Measurements from ENCODE around the gene IL20RA. TPM values are rescaled to one million over a fixed set of nuclear protein-coding genes. Genes with fewer than 3 reads are reported as not detected.

IL20RA gene
- total and polyA plus RNA-seq, 2 donors (not counting 3 experiments of a cell fraction or from before 2014, with no cell fraction given), result not detected

GRCh38 chr6:137025786-137026730 is 18.7 kb downstream of the IL20RA start:
- POLR2A ChIA-PET, result no interaction called here
- H3K4me1 ChIP-seq (ENCODE audit: control insufficient read depth, extremely low read depth, insufficient read depth, low read length), result no peaks in the 10 kb centered on the region
- CTCF ChIA-PET, result no interaction called here
- H3K9me1 ChIP-seq (replicated peaks; ENCODE audit: control insufficient read depth, extremely low read depth, insufficient read depth, low read length), result no peaks in the 10 kb centered on the region
- dilution Hi-C loops (cut with MboI; ENCODE audit: extremely low pct_ligation_motif_present, low sequenced_read_pairs) (no loop called here), intact Hi-C loops (cut with micrococcal nuclease) (no loop called here)
- no TSS peak for BruUV-seq (replicated peaks)
- no peaks in the 10 kb centered on the region for H3K9me3 ChIP-seq (replicated peaks; ENCODE audit: control insufficient read depth, insufficient read depth, low read length)
- no peak for TF ChIP-seq FOS (IDR thresholded peaks at IDR 0.05; ENCODE audit: borderline replicate concordance, insufficient read depth, low read length)
- no peak for TF ChIP-seq POLR2A (IDR thresholded peaks at IDR 0.05; ENCODE audit: low read depth, low read length)
- no peak for TF ChIP-seq GATA2 (IDR thresholded peaks at IDR 0.05; ENCODE audit: insufficient read depth, insufficient read length, low read depth, low read length)
- no peak for TF ChIP-seq MYC (IDR thresholded peaks at IDR 0.05; ENCODE audit: low read depth, low read length)
- TF ChIP-seq, protein P1, sequence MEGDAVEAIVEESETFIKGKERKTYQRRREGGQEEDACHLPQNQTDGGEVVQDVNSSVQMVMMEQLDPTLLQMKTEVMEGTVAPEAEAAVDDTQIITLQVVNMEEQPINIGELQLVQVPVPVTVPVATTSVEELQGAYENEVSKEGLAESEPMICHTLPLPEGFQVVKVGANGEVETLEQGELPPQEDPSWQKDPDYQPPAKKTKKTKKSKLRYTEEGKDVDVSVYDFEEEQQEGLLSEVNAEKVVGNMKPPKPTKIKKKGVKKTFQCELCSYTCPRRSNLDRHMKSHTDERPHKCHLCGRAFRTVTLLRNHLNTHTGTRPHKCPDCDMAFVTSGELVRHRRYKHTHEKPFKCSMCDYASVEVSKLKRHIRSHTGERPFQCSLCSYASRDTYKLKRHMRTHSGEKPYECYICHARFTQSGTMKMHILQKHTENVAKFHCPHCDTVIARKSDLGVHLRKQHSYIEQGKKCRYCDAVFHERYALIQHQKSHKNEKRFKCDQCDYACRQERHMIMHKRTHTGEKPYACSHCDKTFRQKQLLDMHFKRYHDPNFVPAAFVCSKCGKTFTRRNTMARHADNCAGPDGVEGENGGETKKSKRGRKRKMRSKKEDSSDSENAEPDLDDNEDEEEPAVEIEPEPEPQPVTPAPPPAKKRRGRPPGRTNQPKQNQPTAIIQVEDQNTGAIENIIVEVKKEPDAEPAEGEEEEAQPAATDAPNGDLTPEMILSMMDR (IDR thresholded peaks at IDR 0.05; ENCODE audit: extremely low read depth in 1 of 2, insufficient read depth in 1 of 2, low read depth in 1 of 2, low read length in 2 of 2), result no peak
- no peak for TF ChIP-seq JUN (IDR thresholded peaks at IDR 0.05; ENCODE audit: borderline replicate concordance, insufficient read depth, insufficient read length, low read depth)
- no peak for TF ChIP-seq MAX (IDR thresholded peaks at IDR 0.05; ENCODE audit: insufficient read depth, insufficient read length)
- TF ChIP-seq POLR2AphosphoS5 (IDR thresholded peaks at IDR 0.05; ENCODE audit: insufficient read depth, low read depth, low read length), result no peak
- TF ChIP-seq EZH2 (IDR thresholded peaks at IDR 0.05; ENCODE audit: borderline replicate concordance, low read depth, low read length, severe bottlenecking), result no peak
- FAIRE-seq, result no peak
- no peak for DNase-seq (ENCODE audit: low read depth, low spot score)
- peaks cover 0 to 3% of the 10 kb centered on the region in 2 experiments for H3K27me3 ChIP-seq (ENCODE audit: control insufficient read depth in 2 of 2, insufficient read depth in 2 of 2, low read length in 2 of 2)
- H3K79me2 ChIP-seq (ENCODE audit: control insufficient read depth, insufficient read depth, low read length), result no peaks in the 10 kb centered on the region
- H3K36me3 ChIP-seq (ENCODE audit: control insufficient read depth in 2 of 2, extremely low read depth in 1 of 2, insufficient read depth in 2 of 2, low read length in 2 of 2), result no peaks in the 10 kb centered on the region
- H3K27ac ChIP-seq (ENCODE audit: insufficient read depth, low read depth, low read length), result no peak overlapping the region
- H3K4me3 ChIP-seq (replicated peaks in 1 of 3; ENCODE audit: insufficient read depth in 1 of 3, low read depth in 1 of 3, low read length in 3 of 3), result no peak overlapping the region
- H2AFZ ChIP-seq (ENCODE audit: low read depth, low read length), result no peak overlapping the region
- H4K20me1 ChIP-seq (replicated peaks; ENCODE audit: control insufficient read depth, extremely low read depth, insufficient read depth, low read length), result no peaks in the 10 kb centered on the region
- no peak overlapping the region for H3K9ac ChIP-seq (replicated peaks; ENCODE audit: extremely low read depth, insufficient read depth, low read length)
- H3K4me2 ChIP-seq (ENCODE audit: insufficient read depth, low read length), result no peak overlapping the region

All from endothelial cell of umbilical vein (primary cell).